SK-N-SH (cell line): ENCODE measurements around the gene C1QTNF9B.
"Not testable (repeated sequence)": the region's sequence is repeated elsewhere in the genome, so short reads cannot be mapped to it uniquely, and the experiment has no call there.

Experiments used
- CTCF ChIP-seq: fragments of 200-600 bp; sonication (generic); IDR thresholded peaks from 2 replicates; pipeline ENCODE4 v1.6.1; 2017; ENCODE audit warnings: antibody characterized with exemption, mild to moderate bottlenecking, moderate library complexity
- EP300 ChIP-seq, 2 experiments: IDR thresholded peaks; 2 replicates each; pipeline versions ENCODE4 v1.4.0 to v1.6.1; 2012; ENCODE audit warnings: borderline replicate concordance in 1 of 2, low read depth in 1 of 2, low read length in 1 of 2
- NFIC ChIP-seq: IDR thresholded peaks from 2 replicates; pipeline ENCODE4 v1.4.0; 2012; ENCODE audit warnings: borderline replicate concordance
- POLR2AphosphoS5 ChIP-seq: IDR thresholded peaks from 2 replicates; pipeline ENCODE4 v1.6.1; 2012; ENCODE audit warnings: low read depth, low read length
- RCOR1 ChIP-seq: fragments of 150-350 bp; IDR thresholded peaks from 2 replicates; pipeline ENCODE4 v1.6.1; 2017; ENCODE audit warnings: antibody characterized with exemption, low read length
- REST ChIP-seq: IDR thresholded peaks from 2 replicates; pipeline ENCODE4 v1.6.1; 2012; ENCODE audit warnings: mild to moderate bottlenecking, low read depth, low read length, moderate library complexity
- USF2 ChIP-seq: fragments of 150-350 bp; IDR thresholded peaks from 2 replicates; pipeline ENCODE4 v1.6.1; 2017; ENCODE audit warnings: antibody characterized with exemption, low read length, low read depth, borderline replicate concordance
- YY1 ChIP-seq: IDR thresholded peaks from 2 replicates; pipeline ENCODE4 v1.4.0; 2012; ENCODE audit warnings: low read depth, mild to moderate bottlenecking

GRCh38 chr13:23894746-23895145, 2.6 kb downstream of the C1QTNF9B start:
- TF ChIP-seq CTCF; REST; EP300 (IDR thresholded peaks at IDR 0.05; ENCODE audit: borderline replicate concordance in 1 of 2, low read depth in 1 of 2, low read length in 1 of 2); NFIC; USF2; RCOR1; YY1; POLR2AphosphoS5: not testable (repeated sequence)
